ENCODE data around the gene TXNDC12. TPM values are rescaled to one million over a fixed set of nuclear protein-coding genes. Genes with fewer than 3 reads are reported as not detected.

Gene TXNDC12
- total RNA-seq, 8 experiments from 2014 or later = 33.0 to 56.4 (median 40.5) TPM

GRCh38 chr1:51982161-51982560 is 72.8 kb downstream of the TXNDC12 start:
- Histone ChIP-seq H3K4me3 (no peak overlapping the region), H3K4me1 (replicated peaks in 1 of 2) (peaks cover 0 to 2% of the 10 kb centered on the region in 2 donors), H3K27ac (no peak overlapping the region)
- in situ Hi-C loops (cut with MboI; ENCODE audit: low pct_unique_long_range_greater_than_20kb in 2 of 9, low sequenced_read_pairs in 9 of 9, unreplicated experiment in 9 of 9) = no loop called here
- no peak for ATAC-seq (replicated peaks in 6 of 8)
- WGBS, 10 experiments = 17 to 100% (median 88%) methylated on average over 1 to 3 of the region's 3 CpGs; no CpG with 5 or more reads in 2 of the 10 experiments

DNA sequence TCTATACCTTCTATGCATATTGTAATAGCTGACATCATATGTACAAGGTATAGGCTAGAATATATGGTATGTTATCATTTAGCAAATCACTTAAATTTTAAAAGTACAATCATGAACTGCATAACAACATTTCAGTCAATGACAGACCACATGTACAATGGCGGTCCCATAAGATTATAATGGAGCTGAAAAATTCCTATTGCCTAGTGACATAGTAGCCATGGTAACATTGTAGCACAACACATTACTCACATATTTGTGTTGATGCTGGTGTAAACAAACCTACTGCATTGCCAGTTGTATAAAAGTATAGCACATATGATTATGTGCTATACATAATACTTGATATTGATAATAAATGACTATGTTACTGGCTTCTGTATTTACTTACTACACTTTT is 73.4 kb downstream of the TXNDC12 start:
- peak in 2 of 8 experiments; percentile 53 to 61 for ATAC-seq (replicated peaks in 6 of 8)
- in situ Hi-C loops (cut with MboI; ENCODE audit: low pct_unique_long_range_greater_than_20kb in 2 of 9, low sequenced_read_pairs in 9 of 9, unreplicated experiment in 9 of 9) = no loop called here
- Histone ChIP-seq H3K4me1 (replicated peaks in 1 of 2) (no peaks in the 10 kb centered on the region), H3K4me3 (no peak overlapping the region), H3K27ac (no peak overlapping the region)
- WGBS, 10 experiments = 55 to 100% (median 88%) methylated on average over 1 of the region's 1 CpG; no CpG with 5 or more reads in 1 of the 10 experiments

- H3K4me1 ChIP-seq (replicated peaks in 1 of 2) = no peaks in the 10 kb centered on the region
- no peak overlapping the region for H3K27ac ChIP-seq
- H3K4me3 ChIP-seq = no peak overlapping the region
- ATAC-seq (replicated peaks in 6 of 8) = no peak
- in situ Hi-C loops (cut with MboI; ENCODE audit: low pct_unique_long_range_greater_than_20kb in 2 of 9, low sequenced_read_pairs in 9 of 9, unreplicated experiment in 9 of 9) = no loop called here
Measured at GRCh38 chr1:51978099-51978498, 76.9 kb downstream of the TXNDC12 start.

GRCh38 chr1:51976846-51977602 is 78.0 kb downstream of the TXNDC12 start:
- H3K27ac ChIP-seq = no peak overlapping the region
- no peaks in the 10 kb centered on the region for H3K4me1 ChIP-seq (replicated peaks in 1 of 2)
- no peak for ATAC-seq (replicated peaks in 6 of 8)
- no peak overlapping the region for H3K4me3 ChIP-seq
- in situ Hi-C loops (cut with MboI; ENCODE audit: low pct_unique_long_range_greater_than_20kb in 2 of 9, low sequenced_read_pairs in 9 of 9, unreplicated experiment in 9 of 9) = no loop called here
- 38 to 100% (median 91%) methylated on average over 1 to 12 of the region's 12 CpGs; no CpG with 5 or more reads in 1 of the 10 experiments for WGBS, 10 experiments

DNA sequence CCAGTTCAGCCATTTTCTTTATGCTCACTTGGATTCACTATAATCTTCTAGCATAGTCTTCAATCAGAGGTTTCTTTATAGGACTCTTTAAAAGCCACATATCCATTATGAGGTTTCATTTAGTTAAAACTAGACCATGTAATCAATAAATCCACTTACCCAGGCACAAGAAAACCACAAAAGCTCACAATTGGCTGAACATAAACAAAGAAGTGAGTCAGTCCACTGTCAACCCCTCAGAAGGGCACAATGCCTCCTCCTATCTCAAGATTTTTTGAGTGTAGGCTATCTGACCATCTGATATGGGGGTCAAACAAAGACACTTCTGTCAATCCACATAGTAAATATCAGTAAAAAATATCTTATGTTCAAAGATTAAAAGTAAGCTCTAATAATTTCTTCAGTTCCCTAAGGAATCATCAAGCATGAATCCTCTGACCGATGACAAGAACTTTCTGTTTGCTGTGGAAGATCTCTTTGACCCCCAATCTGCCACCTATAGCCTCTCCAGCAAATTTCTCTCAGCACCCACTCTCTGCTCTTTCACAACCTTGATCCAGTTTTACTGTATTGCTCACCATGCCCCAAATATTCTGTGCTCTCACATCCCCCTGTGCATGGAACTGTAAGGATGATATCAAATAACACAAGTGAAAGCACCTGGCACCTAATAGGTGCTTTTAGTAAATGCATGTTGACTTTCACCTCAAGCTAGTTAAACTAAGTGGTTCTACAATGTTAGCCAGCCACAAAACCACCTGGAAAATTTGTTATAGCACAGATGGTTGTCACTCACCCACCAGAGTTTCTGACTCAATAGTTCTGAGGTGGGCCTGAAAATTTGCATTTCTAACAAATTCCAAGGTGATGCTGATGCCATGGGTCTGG is 81.2 kb downstream of the TXNDC12 start:
- Histone ChIP-seq H3K4me3 (no peak overlapping the region), H3K27ac (no peak overlapping the region), H3K4me1 (replicated peaks in 1 of 2) (peaks cover 0 to 7% of the 10 kb centered on the region in 2 donors)
- WGBS, 10 experiments = 67 to 100% (median 94%) methylated on average over 1 of the region's 1 CpG; no CpG with 5 or more reads in 2 of the 10 experiments
- in situ Hi-C loops (cut with MboI; ENCODE audit: low pct_unique_long_range_greater_than_20kb in 2 of 9, low sequenced_read_pairs in 9 of 9, unreplicated experiment in 9 of 9) = no loop called here
- no peak for ATAC-seq (replicated peaks in 6 of 8)

Other genes starting within 250 kb of the TXNDC12 start
- gene NRDC, start 176.5 kb downstream of the TXNDC12 start, total RNA-seq = 100 to 1,000 TPM in 4 of 8 experiments, 10 to 100 TPM in 4; 74.2 to 140 (median 98.1) TPM
- 10 to 100 TPM in 5 of 8 experiments, under 1 TPM in 3; 0.10 to 36.5 (median 15.9) TPM for gene RAB3B, start 64.5 kb downstream of the TXNDC12 start, total RNA-seq
- 10 to 100 TPM in 7 of 8 experiments, 1 to 10 TPM in 1; 7.4 to 19.4 (median 13.6) TPM for gene KTI12, start 21.4 kb downstream of the TXNDC12 start, total RNA-seq
- 100 to 1,000 TPM in 5 of 8 experiments, 10 to 100 TPM in 3; 35.4 to 266 (median 173) TPM for gene BTF3L4, start 1.1 kb upstream of the TXNDC12 start, total RNA-seq
- 10 to 100 TPM; 13.8 to 45.4 (median 33.5) TPM for gene ZFYVE9, start 86.9 kb upstream of the TXNDC12 start, total RNA-seq

All from motor neuron (in vitro differentiated cells).